Vagina (tissue), 2 donors: ENCODE results near the gene PROB1.

Source experiments
- POLR2A ChIP-seq, 2 donors: fragments of 450-650 bp; IDR thresholded peaks; one replicate each; pipeline ENCODE4 v1.6.1; 2017; ENCODE audit warnings: antibody characterized with exemption in 2 of 2, mild to moderate bottlenecking in 2 of 2, moderate library complexity in 2 of 2
- POLR2AphosphoS5 ChIP-seq, 2 donors: sonication (generic); formaldehyde crosslinking; IDR thresholded peaks; one replicate each; pipeline ENCODE4 v1.9.0; 2017; ENCODE audit warnings: antibody characterized with exemption in 2 of 2, mild to moderate bottlenecking in 2 of 2, low read depth in 1 of 2; ENCODE audit not compliant: insufficient read depth in 1 of 2
- TF ChIP-seq, protein P1 (sequence below), 3 experiments: fragments of 450-650 bp in 2 of 3; fragments of 200-600 bp in 1 of 3; sonication (generic) in 1 of 3; IDR thresholded peaks; one replicate each; pipeline ENCODE4 v1.5.1; 2017 to 2019; ENCODE audit warnings: antibody characterized with exemption in 3 of 3, mild to moderate bottlenecking in 2 of 3, moderate library complexity in 2 of 3

DNA sequence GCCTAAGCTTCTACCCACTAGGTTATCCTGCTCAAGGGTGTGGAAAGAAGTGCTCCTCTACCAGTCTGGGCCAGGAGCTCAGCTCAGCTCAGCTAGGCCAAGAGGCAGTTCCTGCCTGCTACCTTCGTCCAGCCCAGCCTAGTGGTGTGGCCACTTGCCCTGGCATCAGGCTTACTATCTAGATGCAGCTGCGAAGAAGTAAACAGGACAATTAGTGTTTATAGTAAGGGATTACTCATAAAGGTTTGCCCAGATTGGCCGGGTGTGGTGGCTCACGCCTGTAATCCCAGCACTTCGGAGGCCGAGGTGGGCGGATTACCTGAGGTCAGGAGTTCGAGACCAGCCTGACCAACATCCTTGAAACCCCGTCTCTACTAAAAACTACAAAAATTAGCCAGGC is 21.7 kb upstream of the PROB1 start:
- TF ChIP-seq POLR2A (IDR thresholded peaks at IDR 0.05): no peak
- TF ChIP-seq, protein P1, sequence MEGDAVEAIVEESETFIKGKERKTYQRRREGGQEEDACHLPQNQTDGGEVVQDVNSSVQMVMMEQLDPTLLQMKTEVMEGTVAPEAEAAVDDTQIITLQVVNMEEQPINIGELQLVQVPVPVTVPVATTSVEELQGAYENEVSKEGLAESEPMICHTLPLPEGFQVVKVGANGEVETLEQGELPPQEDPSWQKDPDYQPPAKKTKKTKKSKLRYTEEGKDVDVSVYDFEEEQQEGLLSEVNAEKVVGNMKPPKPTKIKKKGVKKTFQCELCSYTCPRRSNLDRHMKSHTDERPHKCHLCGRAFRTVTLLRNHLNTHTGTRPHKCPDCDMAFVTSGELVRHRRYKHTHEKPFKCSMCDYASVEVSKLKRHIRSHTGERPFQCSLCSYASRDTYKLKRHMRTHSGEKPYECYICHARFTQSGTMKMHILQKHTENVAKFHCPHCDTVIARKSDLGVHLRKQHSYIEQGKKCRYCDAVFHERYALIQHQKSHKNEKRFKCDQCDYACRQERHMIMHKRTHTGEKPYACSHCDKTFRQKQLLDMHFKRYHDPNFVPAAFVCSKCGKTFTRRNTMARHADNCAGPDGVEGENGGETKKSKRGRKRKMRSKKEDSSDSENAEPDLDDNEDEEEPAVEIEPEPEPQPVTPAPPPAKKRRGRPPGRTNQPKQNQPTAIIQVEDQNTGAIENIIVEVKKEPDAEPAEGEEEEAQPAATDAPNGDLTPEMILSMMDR (IDR thresholded peaks at IDR 0.05): no peak
- TF ChIP-seq POLR2AphosphoS5 (IDR thresholded peaks at IDR 0.05; ENCODE audit: insufficient read depth in 1 of 2, low read depth in 1 of 2): no peak
